Measurements from ENCODE around the gene CSRNP3.

- TF ChIP-seq CREB1 (IDR thresholded peaks at IDR 0.05; ENCODE audit: low read depth) = no peak
- TF ChIP-seq, protein P1, sequence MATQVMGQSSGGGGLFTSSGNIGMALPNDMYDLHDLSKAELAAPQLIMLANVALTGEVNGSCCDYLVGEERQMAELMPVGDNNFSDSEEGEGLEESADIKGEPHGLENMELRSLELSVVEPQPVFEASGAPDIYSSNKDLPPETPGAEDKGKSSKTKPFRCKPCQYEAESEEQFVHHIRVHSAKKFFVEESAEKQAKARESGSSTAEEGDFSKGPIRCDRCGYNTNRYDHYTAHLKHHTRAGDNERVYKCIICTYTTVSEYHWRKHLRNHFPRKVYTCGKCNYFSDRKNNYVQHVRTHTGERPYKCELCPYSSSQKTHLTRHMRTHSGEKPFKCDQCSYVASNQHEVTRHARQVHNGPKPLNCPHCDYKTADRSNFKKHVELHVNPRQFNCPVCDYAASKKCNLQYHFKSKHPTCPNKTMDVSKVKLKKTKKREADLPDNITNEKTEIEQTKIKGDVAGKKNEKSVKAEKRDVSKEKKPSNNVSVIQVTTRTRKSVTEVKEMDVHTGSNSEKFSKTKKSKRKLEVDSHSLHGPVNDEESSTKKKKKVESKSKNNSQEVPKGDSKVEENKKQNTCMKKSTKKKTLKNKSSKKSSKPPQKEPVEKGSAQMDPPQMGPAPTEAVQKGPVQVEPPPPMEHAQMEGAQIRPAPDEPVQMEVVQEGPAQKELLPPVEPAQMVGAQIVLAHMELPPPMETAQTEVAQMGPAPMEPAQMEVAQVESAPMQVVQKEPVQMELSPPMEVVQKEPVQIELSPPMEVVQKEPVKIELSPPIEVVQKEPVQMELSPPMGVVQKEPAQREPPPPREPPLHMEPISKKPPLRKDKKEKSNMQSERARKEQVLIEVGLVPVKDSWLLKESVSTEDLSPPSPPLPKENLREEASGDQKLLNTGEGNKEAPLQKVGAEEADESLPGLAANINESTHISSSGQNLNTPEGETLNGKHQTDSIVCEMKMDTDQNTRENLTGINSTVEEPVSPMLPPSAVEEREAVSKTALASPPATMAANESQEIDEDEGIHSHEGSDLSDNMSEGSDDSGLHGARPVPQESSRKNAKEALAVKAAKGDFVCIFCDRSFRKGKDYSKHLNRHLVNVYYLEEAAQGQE (IDR thresholded peaks at IDR 0.05; ENCODE audit: low read depth) = no peak
- TF ChIP-seq YY1 (IDR thresholded peaks at IDR 0.05; ENCODE audit: low read depth) = no peak
- TF ChIP-seq MAX (IDR thresholded peaks at IDR 0.05) = no peak
- no peak for TF ChIP-seq TAF1 (IDR thresholded peaks at IDR 0.05; ENCODE audit: low read depth)
- TF ChIP-seq EP300 (IDR thresholded peaks at IDR 0.05; ENCODE audit: borderline replicate concordance) = no peak
These were observed 186.2 kb downstream of the CSRNP3 start for GRCh38 chr2:165655661-165656060.
